ENCODE measurements around the gene MAP3K1.

Gene MAP3K1

DNA sequence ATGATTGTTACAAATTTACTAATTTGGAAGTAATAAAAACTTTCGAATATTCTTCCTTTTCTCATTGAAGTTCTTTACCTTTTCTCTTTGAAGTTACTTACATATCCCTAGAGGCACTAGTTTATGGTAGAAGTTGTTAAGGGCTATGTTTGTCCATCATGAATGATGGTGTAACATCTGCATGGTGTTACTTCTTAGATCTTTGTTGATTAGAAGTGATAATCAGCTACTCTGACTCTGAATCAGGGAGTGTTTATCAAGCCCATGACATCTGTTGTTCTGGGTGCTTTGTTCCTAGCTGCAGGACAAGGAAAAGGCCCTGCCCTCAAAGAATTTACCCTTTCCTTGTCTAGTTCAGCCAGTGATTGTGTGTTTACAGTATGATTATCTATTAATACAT is 32.9 kb downstream of the MAP3K1 start:
- no peak overlapping the region for H3K27ac ChIP-seq
- TF ChIP-seq CTCF (IDR thresholded peaks at IDR 0.05): no peak
- no peak for TF ChIP-seq ZFX (IDR thresholded peaks at IDR 0.05; ENCODE audit: borderline replicate concordance)

DNA sequence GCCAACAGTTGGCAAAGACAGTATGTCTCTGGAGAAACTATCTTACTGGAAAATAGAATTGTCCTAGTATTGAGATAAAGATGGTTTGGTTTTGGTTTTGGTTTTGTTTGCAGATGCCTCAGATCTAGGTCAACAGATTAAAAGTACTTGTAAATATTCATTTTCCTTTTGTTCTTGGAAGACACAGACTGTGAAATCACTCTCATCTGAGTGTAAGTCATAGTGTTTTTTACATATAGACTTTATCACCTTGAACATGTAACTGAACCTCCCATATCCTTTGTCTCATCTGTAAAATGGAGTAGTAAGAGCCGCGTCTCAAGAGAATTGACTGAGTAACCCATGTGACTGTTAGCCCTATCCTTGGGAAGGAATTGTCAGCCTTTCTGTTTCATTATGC is 34.3 kb downstream of the MAP3K1 start:
- TF ChIP-seq CTCF (IDR thresholded peaks at IDR 0.05) (no peak), ZFX (IDR thresholded peaks at IDR 0.05; ENCODE audit: borderline replicate concordance) (no peak)
- no peak overlapping the region for H3K27ac ChIP-seq

GRCh38 chr5:56850423-56850822 is 35.1 kb downstream of the MAP3K1 start:
- TF ChIP-seq ZFX (IDR thresholded peaks at IDR 0.05; ENCODE audit: borderline replicate concordance): no peak
- no peak for TF ChIP-seq CTCF (IDR thresholded peaks at IDR 0.05)
- no peak overlapping the region for H3K27ac ChIP-seq

- no peak overlapping the region for H3K27ac ChIP-seq
- TF ChIP-seq ZFX (IDR thresholded peaks at IDR 0.05; ENCODE audit: borderline replicate concordance): no peak
- TF ChIP-seq CTCF (IDR thresholded peaks at IDR 0.05): no peak
These were observed 36.1 kb downstream of the MAP3K1 start for GRCh38 chr5:56851258-56851941.

GRCh38 chr5:56852228-56853000 is 37.1 kb downstream of the MAP3K1 start:
- no peak overlapping the region for H3K27ac ChIP-seq
- no peak for TF ChIP-seq ZFX (IDR thresholded peaks at IDR 0.05; ENCODE audit: borderline replicate concordance)
- TF ChIP-seq CTCF (IDR thresholded peaks at IDR 0.05): no peak

- TF ChIP-seq ZFX (IDR thresholded peaks at IDR 0.05; ENCODE audit: borderline replicate concordance) (no peak), CTCF (IDR thresholded peaks at IDR 0.05) (no peak)
- no peak overlapping the region for H3K27ac ChIP-seq
These were observed 38.3 kb downstream of the MAP3K1 start for GRCh38 chr5:56853698-56854097.

GRCh38 chr5:56854920-56855319 is 39.6 kb downstream of the MAP3K1 start:
- TF ChIP-seq CTCF (IDR thresholded peaks at IDR 0.05): no peak
- no peak overlapping the region for H3K27ac ChIP-seq
